HEK293T (cell line): ENCODE measurements around the gene BBS9.
"Not testable (repeated sequence)": the region's sequence is repeated elsewhere in the genome, so short reads cannot be mapped to it uniquely, and the experiment has no call there.

ENCODE experiments used
- CTCF ChIA-PET: fragments of 350-600 bp; formaldehyde crosslinking; extraction: SDS; loops from one replicate; lab custom pipeline; 2021; ENCODE audit warnings: antibody characterized with exemption, inconsistent platforms; lab: Yijun Ruan, JAX
- POLR2A ChIA-PET: fragments of 350-600 bp; formaldehyde crosslinking; extraction: SDS; loops from one replicate; lab custom pipeline; 2020; ENCODE audit warnings: antibody characterized with exemption, inconsistent platforms; lab: Yijun Ruan, JAX
- DNase-seq: peaks from one replicate; pipeline ENCODE4 v3.0.0; 2012; ENCODE audit warnings: mixed read lengths; ENCODE audit errors: extremely low spot score
- ARNT ChIP-seq: fragments of 450-650 bp; IDR thresholded peaks from 2 replicates; pipeline ENCODE4 v1.6.1; 2017; ENCODE audit warnings: mild to moderate bottlenecking
- BHLHE40 ChIP-seq: fragments of 450-650 bp; IDR thresholded peaks from 2 replicates; pipeline ENCODE4 v1.6.1; 2016; ENCODE audit warnings: mild to moderate bottlenecking, moderate library complexity, borderline replicate concordance
- CTBP1 ChIP-seq: fragments of 450-650 bp; IDR thresholded peaks from 2 replicates; pipeline ENCODE4 v1.6.1; 2016; ENCODE audit warnings: borderline replicate concordance
- ELF4 ChIP-seq: fragments of 450-650 bp; IDR thresholded peaks from 2 replicates; pipeline ENCODE4 v1.6.1; 2017; ENCODE audit warnings: antibody characterized with exemption
- FOXA1 ChIP-seq: fragments of 450-650 bp; IDR thresholded peaks from 2 replicates; pipeline ENCODE4 v1.6.1; 2016; ENCODE audit warnings: mild to moderate bottlenecking
- FOXK2 ChIP-seq: fragments of 450-650 bp; IDR thresholded peaks from 2 replicates; pipeline ENCODE4 v1.6.1; 2016; ENCODE audit warnings: mild to moderate bottlenecking
- FOXM1 ChIP-seq: fragments of 450-650 bp; IDR thresholded peaks from 2 replicates; pipeline ENCODE4 v1.6.1; 2017; ENCODE audit warnings: mild to moderate bottlenecking, borderline replicate concordance
- HDGF ChIP-seq: fragments of 450-650 bp; IDR thresholded peaks from 2 replicates; pipeline ENCODE4 v1.6.1; 2017; ENCODE audit warnings: antibody characterized with exemption, borderline replicate concordance
- L3MBTL2 ChIP-seq: fragments of 450-650 bp; conservative IDR thresholded peaks from 2 replicates; pipeline ENCODE4 v1.6.1; 2016; ENCODE audit warnings: mild to moderate bottlenecking
- LEF1 ChIP-seq: fragments of 450-650 bp; IDR thresholded peaks from 2 replicates; pipeline ENCODE4 v1.6.1; 2017; ENCODE audit warnings: mild to moderate bottlenecking, borderline replicate concordance
- NFRKB ChIP-seq: fragments of 450-650 bp; IDR thresholded peaks from 2 replicates; pipeline ENCODE4 v1.6.1; 2016; ENCODE audit warnings: mild to moderate bottlenecking, moderate library complexity
- PKNOX1 ChIP-seq: fragments of 450-650 bp; IDR thresholded peaks from 2 replicates; pipeline ENCODE4 v1.6.1; 2016
- SP1 ChIP-seq: fragments of 450-650 bp; IDR thresholded peaks from 2 replicates; pipeline ENCODE4 v1.6.1; 2017
- SUZ12 ChIP-seq: fragments of 450-650 bp; IDR thresholded peaks from 2 replicates; pipeline ENCODE4 v1.6.1; 2016; ENCODE audit warnings: mild to moderate bottlenecking
- TARDBP ChIP-seq: fragments of 450-650 bp; IDR thresholded peaks from 2 replicates; pipeline ENCODE4 v1.6.1; 2016
- ZNF384 ChIP-seq: fragments of 450-650 bp; IDR thresholded peaks from 2 replicates; pipeline ENCODE4 v1.6.1; 2016

Gene BBS9

GRCh38 chr7:33251301-33251700 is 121.9 kb downstream of the BBS9 start:
- no peak for TF ChIP-seq TARDBP
- TF ChIP-seq LEF1, result no peak
- TF ChIP-seq HDGF, result no peak
- TF ChIP-seq CTBP1, result no peak
- no peak for TF ChIP-seq SUZ12
- no peak for TF ChIP-seq PKNOX1
- TF ChIP-seq ELF4, result no peak
- TF ChIP-seq SP1, result no peak
- TF ChIP-seq NFRKB, result no peak
- no peak for TF ChIP-seq ZNF384
- TF ChIP-seq ARNT, result no peak
- no peak for TF ChIP-seq FOXM1
- no peak for TF ChIP-seq BHLHE40
- TF ChIP-seq L3MBTL2, result no peak
- TF ChIP-seq FOXK2, result no peak
- TF ChIP-seq FOXA1, result no peak

DNA sequence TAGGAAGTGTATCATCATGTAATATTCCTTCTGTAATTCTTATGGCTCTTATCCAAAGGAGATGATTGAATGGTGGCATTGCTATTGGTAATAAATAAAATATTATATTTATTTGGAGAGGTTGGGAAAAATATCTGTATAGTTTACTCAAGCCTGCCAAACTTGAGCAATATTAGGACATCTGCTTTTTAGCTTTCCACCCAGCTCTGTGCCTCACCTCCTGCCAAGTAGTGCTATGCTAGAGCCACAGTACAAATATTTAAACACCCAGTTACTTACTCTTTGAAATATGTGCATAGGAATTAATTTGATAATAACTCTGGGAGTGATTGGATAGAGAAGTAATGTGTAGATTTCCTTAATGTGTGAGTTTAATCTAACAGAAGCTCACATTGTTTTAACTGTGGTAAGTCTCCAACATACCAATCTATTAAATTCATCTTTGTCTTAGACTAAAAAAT is 129.2 kb downstream of the BBS9 start:
- CTCF ChIA-PET, result no interaction called here
- TF ChIP-seq HDGF (no peak), BHLHE40 (no peak), NFRKB (no peak), LEF1 (no peak), ARNT (no peak), ELF4 (no peak), L3MBTL2 (no peak), PKNOX1 (no peak), TARDBP (no peak), FOXM1 (no peak), FOXA1 (no peak), CTBP1 (no peak), FOXK2 (no peak), SP1 (no peak), SUZ12 (no peak), ZNF384 (no peak)
- POLR2A ChIA-PET, result no interaction called here
- DNase-seq, result no peak

More at GRCh38 chr7:33251301-33251700, 121.9 kb downstream of the BBS9 start:
- CTCF ChIA-PET, result no interaction called here
- POLR2A ChIA-PET, result no interaction called here
- no peak for DNase-seq

- POLR2A ChIA-PET, result no interaction called here
- no peak for DNase-seq
- CTCF ChIA-PET, result interaction anchor here (0.6 kb wide), 1 partner anchor 13 kb away, joined by 4 read pairs; no protein-coding TSS in a partner anchor
- TF ChIP-seq ARNT (no peak), FOXA1 (no peak), ELF4 (no peak), L3MBTL2 (no peak), FOXK2 (no peak), TARDBP (no peak)
Observed at GRCh38 chr7:33261585-33261984, 132.2 kb downstream of the BBS9 start.

GRCh38 chr7:33262476-33262875 is 133.1 kb downstream of the BBS9 start:
- POLR2A ChIA-PET, result no interaction called here
- TF ChIP-seq FOXK2 (no peak), PKNOX1 (peak; percentile 21; the same call in 1 of the 2 replicates), ELF4 (no peak), ZNF384 (no peak), FOXM1 (no peak)
- CTCF ChIA-PET, result no interaction called here
- DNase-seq, result no peak

GRCh38 chr7:33271839-33272371 is 142.5 kb downstream of the BBS9 start:
- DNase-seq, POLR2A ChIA-PET, CTCF ChIA-PET: not testable (repeated sequence)

DNA sequence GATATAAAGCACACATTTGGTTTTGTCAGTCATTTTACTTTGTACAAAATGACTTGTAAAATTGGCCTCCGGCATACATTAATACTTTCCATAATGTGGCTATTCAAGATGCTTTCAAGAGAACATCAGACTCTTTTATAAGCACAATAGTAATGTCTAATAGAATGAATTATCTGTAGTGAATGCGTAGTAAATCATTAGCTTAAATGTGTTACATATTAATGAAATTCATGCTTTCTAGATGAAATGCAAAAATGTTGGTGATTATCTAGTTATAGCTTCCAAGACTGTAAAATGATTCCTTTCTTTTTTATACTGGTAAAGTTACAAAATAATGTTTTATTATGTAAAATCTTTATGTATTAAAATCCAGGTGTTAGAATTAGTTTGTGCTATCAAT is 144.0 kb downstream of the BBS9 start:
- DNase-seq, result no peak
- no peak for TF ChIP-seq FOXK2
- no peak for TF ChIP-seq CTBP1
- no peak for TF ChIP-seq FOXM1
- no peak for TF ChIP-seq L3MBTL2
- no peak for TF ChIP-seq TARDBP
- ChIA-PET POLR2A (no interaction called here), CTCF (no interaction called here)

GRCh38 chr7:33276325-33276724 is 147.0 kb downstream of the BBS9 start:
- ChIA-PET POLR2A (no interaction called here), CTCF (no interaction called here)
- no peak for TF ChIP-seq ZNF384
- no peak for TF ChIP-seq ELF4
- TF ChIP-seq CTBP1, result no peak
- no peak for TF ChIP-seq L3MBTL2
- TF ChIP-seq BHLHE40, result no peak
- no peak for TF ChIP-seq FOXM1
- TF ChIP-seq LEF1, result no peak
- TF ChIP-seq PKNOX1, result no peak
- no peak for TF ChIP-seq ARNT
- no peak for TF ChIP-seq SUZ12
- no peak for TF ChIP-seq SP1
- no peak for DNase-seq
